ENCODE measurements around the gene MAML1. TPM values are rescaled to one million over a fixed set of nuclear protein-coding genes. Genes with fewer than 3 reads are reported as not detected.

MAML1 gene
- total RNA-seq, 1 donor from 2014 or later = 26.0 TPM

GRCh38 chr5:179753971-179754370 lies 21.3 kb downstream of the MAML1 start:
- H3K4me2 ChIP-seq (ENCODE audit: low read length) = no peak overlapping the region
- no peaks in the 10 kb centered on the region for H3K9me3 ChIP-seq (ENCODE audit: insufficient read depth, low read depth, low read length)
- H4K20me1 ChIP-seq (ENCODE audit: insufficient read depth, low read length) = peaks cover 88% of the 10 kb centered on the region
- H3K27ac ChIP-seq (ENCODE audit: low read depth, low read length) = no peak overlapping the region
- H3K9ac ChIP-seq (ENCODE audit: low read length) = no peak overlapping the region
- Mint-ChIP-seq H3K9me3 (ENCODE audit: unreplicated experiment) (no peaks in the 10 kb centered on the region), H3K4me1 (ENCODE audit: low read depth, unreplicated experiment) (peaks cover 13% of the 10 kb centered on the region), H3K4me3 (ENCODE audit: unreplicated experiment) (no peak overlapping the region), H3K36me3 (ENCODE audit: low read depth, unreplicated experiment) (peaks cover 5% of the 10 kb centered on the region), H3K27me3 (ENCODE audit: low read depth, unreplicated experiment) (no peaks in the 10 kb centered on the region), H3K27ac (ENCODE audit: unreplicated experiment) (no peak overlapping the region)
- H3K4me3 ChIP-seq (ENCODE audit: insufficient read depth, low read depth, low read length) = no peak overlapping the region
- H3K79me2 ChIP-seq (ENCODE audit: insufficient read depth, low read length) = peaks cover 97% of the 10 kb centered on the region
- H3K27me3 ChIP-seq (ENCODE audit: insufficient read depth, low read length) = no peaks in the 10 kb centered on the region
- TF ChIP-seq CTCF (IDR thresholded peaks at IDR 0.05; ENCODE audit: insufficient read depth, low read depth, low read length) = no peak
- TF ChIP-seq EZH2 (IDR thresholded peaks at IDR 0.05; ENCODE audit: insufficient read depth, low read length) = no peak
- no peaks in the 10 kb centered on the region for H3K36me3 ChIP-seq (ENCODE audit: insufficient read depth, low read length)
- no peak for DNase-seq (ENCODE audit: low read depth)
- H2AFZ ChIP-seq (ENCODE audit: low read depth, low read length) = no peak overlapping the region
- FAIRE-seq = no peak
- no peaks in the 10 kb centered on the region for H3K4me1 ChIP-seq (ENCODE audit: insufficient read depth, low read length)

GRCh38 chr5:179755022-179755421 lies 22.4 kb downstream of the MAML1 start:
- H3K4me2 ChIP-seq (ENCODE audit: low read length) = no peak overlapping the region
- no peak overlapping the region for H3K9ac ChIP-seq (ENCODE audit: low read length)
- H3K36me3 ChIP-seq (ENCODE audit: insufficient read depth, low read length) = no peaks in the 10 kb centered on the region
- DNase-seq (ENCODE audit: low read depth) (no peak), FAIRE-seq (no peak)
- TF ChIP-seq CTCF (IDR thresholded peaks at IDR 0.05; ENCODE audit: insufficient read depth, low read depth, low read length) (no peak), EZH2 (IDR thresholded peaks at IDR 0.05; ENCODE audit: insufficient read depth, low read length) (no peak)
- no peak overlapping the region for H2AFZ ChIP-seq (ENCODE audit: low read depth, low read length)
- Mint-ChIP-seq H3K27me3 (ENCODE audit: low read depth, unreplicated experiment) (no peaks in the 10 kb centered on the region), H3K27ac (ENCODE audit: unreplicated experiment) (peak overlapping the region; percentile 22), H3K4me1 (ENCODE audit: low read depth, unreplicated experiment) (peaks cover 24% of the 10 kb centered on the region), H3K9me3 (ENCODE audit: unreplicated experiment) (no peaks in the 10 kb centered on the region), H3K36me3 (ENCODE audit: low read depth, unreplicated experiment) (peaks cover 2% of the 10 kb centered on the region), H3K4me3 (ENCODE audit: unreplicated experiment) (peak overlapping the region; percentile 31)
- H3K4me1 ChIP-seq (ENCODE audit: insufficient read depth, low read length) = no peaks in the 10 kb centered on the region
- H3K9me3 ChIP-seq (ENCODE audit: insufficient read depth, low read depth, low read length) = no peaks in the 10 kb centered on the region
- H4K20me1 ChIP-seq (ENCODE audit: insufficient read depth, low read length) = peaks cover 88% of the 10 kb centered on the region
- no peaks in the 10 kb centered on the region for H3K27me3 ChIP-seq (ENCODE audit: insufficient read depth, low read length)
- no peak overlapping the region for H3K4me3 ChIP-seq (ENCODE audit: insufficient read depth, low read depth, low read length)
- H3K27ac ChIP-seq (ENCODE audit: low read depth, low read length) = no peak overlapping the region
- H3K79me2 ChIP-seq (ENCODE audit: insufficient read depth, low read length) = peaks cover 97% of the 10 kb centered on the region

GRCh38 chr5:179758955-179759354 lies 26.3 kb downstream of the MAML1 start:
- peaks cover 25% of the 10 kb centered on the region for H3K4me1 ChIP-seq (ENCODE audit: insufficient read depth, low read length)
- no peaks in the 10 kb centered on the region for H3K27me3 Mint-ChIP-seq (ENCODE audit: low read depth, unreplicated experiment)
- no peak overlapping the region for H3K27ac Mint-ChIP-seq (ENCODE audit: unreplicated experiment)
- no peaks in the 10 kb centered on the region for H3K9me3 Mint-ChIP-seq (ENCODE audit: unreplicated experiment)
- no peaks in the 10 kb centered on the region for H3K27me3 ChIP-seq (ENCODE audit: insufficient read depth, low read length)
- H3K9ac ChIP-seq (ENCODE audit: low read length) = no peak overlapping the region
- peaks cover 87% of the 10 kb centered on the region for H3K79me2 ChIP-seq (ENCODE audit: insufficient read depth, low read length)
- H3K36me3 Mint-ChIP-seq (ENCODE audit: low read depth, unreplicated experiment) = peaks cover 2% of the 10 kb centered on the region
- peaks cover 53% of the 10 kb centered on the region for H3K4me1 Mint-ChIP-seq (ENCODE audit: low read depth, unreplicated experiment)
- no peak overlapping the region for H3K27ac ChIP-seq (ENCODE audit: low read depth, low read length)
- H3K4me3 ChIP-seq (ENCODE audit: insufficient read depth, low read depth, low read length) = no peak overlapping the region
- no peak overlapping the region for H3K4me3 Mint-ChIP-seq (ENCODE audit: unreplicated experiment)
- H3K4me2 ChIP-seq (ENCODE audit: low read length) = no peak overlapping the region
- DNase-seq (ENCODE audit: low read depth) (no peak), FAIRE-seq (no peak)
- no peaks in the 10 kb centered on the region for H3K36me3 ChIP-seq (ENCODE audit: insufficient read depth, low read length)
- H4K20me1 ChIP-seq (ENCODE audit: insufficient read depth, low read length) = peaks cover 82% of the 10 kb centered on the region
- no peak overlapping the region for H2AFZ ChIP-seq (ENCODE audit: low read depth, low read length)
- H3K9me3 ChIP-seq (ENCODE audit: insufficient read depth, low read depth, low read length) = no peaks in the 10 kb centered on the region
- TF ChIP-seq EZH2 (IDR thresholded peaks at IDR 0.05; ENCODE audit: insufficient read depth, low read length) = no peak
- TF ChIP-seq CTCF (IDR thresholded peaks at IDR 0.05; ENCODE audit: insufficient read depth, low read depth, low read length) = no peak

All from astrocyte (in vitro differentiated cells and primary cell).